Measurements from ENCODE around the gene MYLK2.

GRCh38 chr20:31877684-31878083 lies 58.5 kb downstream of the MYLK2 start:
- no peak for TF ChIP-seq CTCF (IDR thresholded peaks at IDR 0.05)
- no peak for TF ChIP-seq POLR2A (IDR thresholded peaks at IDR 0.05)

Measured in uterus (tissue), 2 donors.